Fibroblast of skin of left quadriceps (primary cell): ENCODE results near the gene HOXA9.
A peak's percentile ranks its signal among the peaks of the same experiment; 100 is the strongest.

Source experiments
- DNase-seq, 2 experiments: peaks; one replicate each; pipeline ENCODE4 v3.0.0-alpha.2; 2013; ENCODE audit warnings: low read depth in 2 of 2

Gene HOXA9

DNA sequence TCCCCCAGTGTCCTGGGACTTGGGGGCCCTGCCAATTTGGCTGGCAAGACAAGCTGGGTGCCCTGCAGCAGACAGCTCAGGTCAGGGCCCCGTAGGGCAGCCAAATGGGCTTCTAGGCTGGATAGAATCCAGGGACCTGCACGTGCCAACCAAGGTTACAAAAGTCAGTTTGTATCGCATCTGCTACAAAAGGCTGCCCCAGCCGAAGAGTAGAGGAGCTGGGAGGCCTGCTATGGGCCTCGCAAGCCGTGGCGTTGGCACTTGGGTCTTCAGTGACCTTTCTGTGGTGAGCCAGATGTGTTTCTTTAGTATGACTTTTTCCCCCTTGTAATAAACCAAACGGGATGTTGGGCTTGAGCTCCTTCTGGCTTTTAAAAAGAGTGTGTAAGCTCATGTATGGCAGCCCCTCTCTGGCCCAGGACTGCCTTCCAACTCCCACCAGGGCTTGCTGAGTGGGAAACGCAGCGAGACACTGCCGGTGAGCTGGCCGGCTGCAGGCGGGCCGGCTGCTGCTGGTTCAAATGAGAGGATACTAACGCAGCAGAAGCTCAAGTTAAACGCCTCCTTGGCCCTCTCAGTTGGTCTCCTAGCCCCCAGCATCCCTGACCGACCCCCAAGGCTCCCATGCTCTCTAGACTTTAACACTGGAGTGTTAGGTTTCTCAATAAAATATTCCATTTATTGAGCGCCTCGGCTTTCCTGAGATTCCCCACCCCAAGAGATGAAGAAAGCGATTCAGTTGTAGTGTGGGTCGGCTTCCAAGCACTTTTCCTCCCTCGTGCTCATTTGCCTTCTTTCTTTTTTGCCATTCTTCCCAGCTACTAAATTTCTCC is 11.8 kb upstream of the HOXA9 start:
- DNase-seq: no peak

DNA sequence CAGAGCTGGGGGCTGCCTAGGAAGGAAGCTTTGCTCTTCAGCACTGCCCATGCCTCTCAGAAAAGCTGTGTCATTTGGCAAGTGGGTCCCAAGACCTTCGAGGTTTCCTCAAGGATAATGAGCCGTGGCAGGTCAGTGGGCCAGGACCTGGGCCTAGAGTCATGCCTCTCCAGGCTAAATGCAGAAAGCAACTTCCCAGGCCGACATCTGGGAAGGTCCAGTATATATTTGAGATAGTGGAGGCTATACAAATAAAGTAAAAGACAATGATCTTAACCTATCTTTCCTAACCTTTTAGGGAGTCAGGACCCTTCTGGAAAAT is 11.1 kb upstream of the HOXA9 start:
- no peak for DNase-seq

DNA sequence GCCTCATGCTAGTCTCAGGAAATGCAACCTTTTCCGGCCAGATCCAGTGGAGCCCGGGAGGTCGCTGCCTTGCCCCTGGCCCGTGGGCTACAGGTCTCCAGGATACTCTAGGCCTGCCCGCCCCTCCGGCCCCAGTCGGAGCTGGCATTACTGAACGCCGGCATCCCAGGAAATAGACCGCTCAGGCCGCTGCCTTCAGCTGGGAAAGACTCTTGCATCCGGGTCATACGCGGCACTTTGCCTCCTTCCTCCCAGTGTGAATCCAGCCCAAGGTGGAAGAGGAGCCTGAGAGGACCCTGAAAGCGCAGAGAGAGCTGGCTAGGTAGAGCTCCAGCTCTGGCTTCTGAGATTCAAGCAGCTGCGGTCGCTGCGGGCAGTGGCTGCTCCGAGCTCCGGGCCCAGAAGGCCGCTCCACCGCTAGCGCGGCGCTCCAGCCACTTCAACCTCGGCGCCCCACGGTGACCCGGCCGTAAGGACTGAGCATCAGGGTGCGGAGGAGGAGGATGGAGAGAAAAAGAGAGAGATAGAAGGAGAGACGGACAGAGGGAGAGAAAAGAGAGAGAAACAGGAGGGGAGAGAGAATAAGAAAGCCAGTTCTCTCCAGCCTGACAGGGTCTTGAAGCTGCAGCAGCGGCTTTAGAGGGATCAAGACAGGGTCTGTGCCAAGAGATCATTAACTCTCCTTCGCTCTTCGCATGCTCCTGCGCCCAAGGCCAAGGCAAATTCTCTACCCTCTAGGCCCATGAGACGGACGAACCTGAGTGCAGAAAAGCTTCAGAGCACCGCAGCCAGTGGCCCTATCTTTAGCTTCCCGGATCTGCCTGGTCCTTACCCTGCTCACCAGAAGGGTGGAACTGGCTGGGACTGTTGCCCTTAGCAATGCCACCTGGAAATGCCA is 10.5 kb upstream of the HOXA9 start:
- no peak for DNase-seq

DNA sequence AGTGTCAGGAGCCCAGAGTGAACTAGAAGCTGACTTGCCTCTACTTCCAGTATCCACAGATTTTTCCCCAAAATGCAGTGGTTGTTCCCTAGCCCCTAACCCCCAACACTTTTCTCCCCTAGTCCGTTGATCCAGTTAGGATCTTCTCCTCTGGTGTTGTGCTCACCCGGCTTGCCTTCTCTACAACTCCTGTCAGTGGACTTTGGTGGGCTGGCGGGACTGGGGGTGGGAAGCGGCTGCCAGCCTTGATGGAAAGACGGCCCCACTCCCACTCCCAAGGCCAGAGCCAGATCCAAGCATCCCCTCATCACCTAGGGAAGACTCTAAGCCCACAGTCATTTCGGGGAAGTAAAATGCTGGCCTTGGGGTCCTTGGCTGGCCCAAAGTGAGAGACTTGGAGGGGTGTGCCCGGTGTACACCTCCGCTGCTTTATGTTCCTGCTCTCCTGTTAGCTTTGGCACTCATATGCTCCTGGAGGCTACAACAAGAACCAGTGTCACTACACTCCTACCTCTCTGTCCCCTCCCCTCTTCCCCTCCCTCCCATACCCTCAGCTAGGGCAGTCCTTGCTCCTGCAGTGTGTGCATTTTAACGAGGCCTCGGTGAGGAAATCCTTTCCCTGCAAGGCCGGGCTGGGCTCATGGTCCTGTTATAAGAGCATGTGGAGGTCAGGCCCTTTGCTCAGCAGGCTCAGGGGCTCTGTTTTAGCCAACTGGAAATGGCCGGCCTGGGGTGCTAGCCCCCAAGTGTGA is 9.7 kb upstream of the HOXA9 start:
- DNase-seq: no peak

DNA sequence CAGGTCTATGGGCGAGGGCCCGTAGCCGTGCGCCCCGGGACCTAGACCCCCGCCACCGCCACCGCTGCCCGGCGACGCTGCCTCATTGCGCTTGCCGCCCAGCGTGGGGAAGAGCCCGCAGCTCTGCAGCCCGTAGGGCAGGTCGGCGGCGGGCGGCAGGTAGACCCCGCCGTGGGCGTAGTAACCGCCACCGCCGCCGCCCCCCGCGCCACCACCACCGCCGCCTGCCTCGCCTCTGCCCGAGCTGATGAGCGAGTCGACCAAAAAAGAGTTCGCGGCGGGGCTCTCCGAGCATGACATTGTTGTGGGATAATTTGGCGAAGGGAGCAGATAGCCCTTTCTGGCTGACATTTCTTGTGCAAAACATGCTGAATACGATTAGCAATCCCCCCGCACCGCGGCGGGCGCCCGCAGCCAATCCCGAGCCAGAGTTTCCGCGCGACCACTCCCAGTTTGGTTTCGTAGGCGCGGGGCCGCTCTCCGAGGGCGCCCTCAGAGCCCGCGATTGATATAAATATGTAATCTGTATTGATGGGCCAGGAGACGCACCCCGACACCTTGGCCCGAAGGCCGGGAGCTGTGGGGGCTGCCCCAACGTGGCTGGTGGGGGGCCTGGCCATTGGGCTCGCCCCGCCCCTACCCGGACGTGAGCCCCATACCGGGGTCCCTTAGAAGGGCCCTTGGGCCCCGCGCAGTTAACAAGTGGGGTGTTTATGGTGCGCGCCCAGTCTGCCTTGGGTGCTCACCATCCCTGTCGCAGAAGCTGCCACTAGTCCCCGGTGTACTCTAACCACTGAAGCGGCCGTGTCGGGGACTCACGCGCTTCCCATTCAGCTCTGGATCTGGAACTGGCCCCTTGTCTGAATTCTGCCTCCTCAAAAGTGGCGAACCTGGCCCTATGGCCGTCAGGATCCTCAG is 8.9 kb upstream of the HOXA9 start, which contains the start of gene HOXA10:
HOXA10 (minus strand) TSS at position 365 of the 918 bp plus-strand sequence; CDS start at position 351, 14 bp downstream.
- peak; percentile 78 to 80 for DNase-seq

DNA sequence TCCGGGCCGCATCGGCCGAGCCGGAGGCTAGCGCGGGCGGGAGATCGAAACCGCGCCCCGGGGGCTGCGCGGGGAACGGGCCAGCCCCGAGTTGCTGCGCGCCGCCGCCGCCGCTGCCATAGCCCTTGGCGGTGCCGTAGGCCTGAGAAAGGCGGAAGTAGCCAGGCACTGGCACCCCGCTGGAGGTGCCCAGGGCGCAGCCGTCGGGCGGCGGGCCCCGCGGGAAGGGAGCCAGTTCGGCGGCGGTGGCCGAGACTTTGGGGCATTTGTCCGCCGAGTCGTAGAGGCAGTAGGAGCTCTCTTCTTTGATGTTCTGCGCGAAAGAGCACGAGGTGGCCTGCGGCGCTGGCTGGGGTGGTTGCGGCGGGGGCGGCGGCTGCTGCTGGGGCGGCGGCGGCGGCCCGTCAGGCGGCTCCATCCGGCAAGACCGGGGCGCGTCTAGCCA is 8.2 kb upstream of the HOXA9 start:
- DNase-seq: no peak

DNA sequence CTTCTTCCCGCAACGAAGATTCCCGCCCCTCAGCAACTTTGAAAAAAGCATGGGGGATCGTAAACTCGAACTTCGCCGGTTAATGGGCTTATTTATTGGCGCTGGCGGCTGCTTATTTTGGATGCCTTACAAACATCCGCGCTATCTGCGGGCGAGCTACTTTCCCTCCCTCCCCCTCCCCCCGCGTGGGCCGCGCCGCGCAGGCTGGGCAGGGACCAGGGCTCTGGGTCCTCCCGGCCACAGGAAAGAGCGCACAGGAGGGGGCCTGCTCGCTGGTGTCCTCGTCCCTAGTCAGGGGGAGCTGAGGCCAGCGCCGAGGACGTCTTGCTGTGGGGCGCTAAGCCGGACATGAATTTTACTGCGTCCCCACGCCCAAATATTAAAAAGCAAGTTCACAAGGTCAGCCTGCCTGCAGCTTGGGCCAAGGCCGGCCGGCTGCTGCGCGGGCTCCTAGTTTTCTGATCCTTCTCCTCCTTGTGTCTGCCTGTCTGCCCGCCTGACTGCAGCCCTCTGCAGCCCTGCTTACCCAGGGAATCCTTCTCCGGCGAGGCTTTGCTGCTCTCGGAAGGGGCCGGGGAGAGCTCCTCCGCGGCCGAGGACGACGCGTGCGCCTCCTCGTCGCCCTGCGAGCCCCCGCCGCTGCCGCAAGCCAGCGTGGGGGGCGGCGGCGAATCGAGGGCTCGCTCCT is 7.6 kb upstream of the HOXA9 start:
- DNase-seq: peak in 1 of 2 experiments; percentile 73

DNA sequence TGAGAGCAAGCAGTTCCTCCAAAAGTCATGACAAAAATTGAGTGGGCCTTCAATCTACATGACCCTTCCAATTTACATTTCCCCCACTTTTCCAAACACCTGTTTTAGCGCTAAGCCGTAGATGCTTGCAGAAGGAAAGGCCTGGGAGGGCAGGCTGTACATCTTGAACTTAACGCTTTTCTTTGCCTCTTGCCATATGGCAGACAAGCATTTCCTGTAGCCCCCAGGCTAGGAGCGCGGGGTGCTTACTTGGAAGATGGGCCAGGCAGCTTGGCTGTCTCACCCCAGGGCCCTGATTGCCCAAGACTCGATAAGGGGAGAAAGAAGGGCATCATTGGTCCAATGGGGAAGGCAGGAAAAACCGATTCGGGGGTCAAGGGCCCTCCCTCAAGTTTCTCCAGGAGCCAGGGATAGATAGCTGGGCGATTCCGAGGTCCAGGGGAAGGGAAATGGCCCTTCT is 7.0 kb upstream of the HOXA9 start:
- no peak for DNase-seq

DNA sequence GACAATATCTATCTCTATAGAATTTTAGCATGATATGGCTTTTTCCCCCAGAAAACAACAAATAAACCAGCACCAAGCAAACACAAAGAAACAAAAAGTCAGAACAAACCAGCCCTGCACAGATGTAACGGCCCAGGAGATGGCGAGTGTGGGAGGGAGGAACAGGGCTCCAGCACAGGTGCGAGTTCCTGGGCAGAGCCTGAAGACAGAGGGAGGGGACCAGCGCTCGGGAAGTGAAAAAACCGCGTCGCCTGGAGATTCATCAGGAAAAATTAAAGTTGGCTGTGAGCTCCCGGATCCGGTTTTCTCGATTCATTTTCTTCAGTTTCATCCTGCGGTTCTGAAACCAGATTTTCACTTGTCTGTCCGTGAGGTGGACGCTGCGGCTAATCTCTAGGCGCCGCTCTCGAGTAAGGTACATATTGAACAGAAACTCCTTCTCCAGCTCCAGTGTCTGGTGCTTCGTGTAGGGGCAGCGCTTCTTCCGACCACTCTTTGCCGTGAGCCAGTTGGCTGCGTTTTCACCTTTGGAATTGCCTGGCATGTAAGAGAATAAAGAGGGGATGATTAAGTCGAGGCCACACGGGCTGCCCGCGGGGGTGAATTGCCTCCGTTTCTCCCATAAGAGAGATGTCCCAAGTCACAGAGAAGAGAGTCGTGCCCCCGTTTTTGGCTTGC is 6.4 kb upstream of the HOXA9 start:
- DNase-seq: no peak

DNA sequence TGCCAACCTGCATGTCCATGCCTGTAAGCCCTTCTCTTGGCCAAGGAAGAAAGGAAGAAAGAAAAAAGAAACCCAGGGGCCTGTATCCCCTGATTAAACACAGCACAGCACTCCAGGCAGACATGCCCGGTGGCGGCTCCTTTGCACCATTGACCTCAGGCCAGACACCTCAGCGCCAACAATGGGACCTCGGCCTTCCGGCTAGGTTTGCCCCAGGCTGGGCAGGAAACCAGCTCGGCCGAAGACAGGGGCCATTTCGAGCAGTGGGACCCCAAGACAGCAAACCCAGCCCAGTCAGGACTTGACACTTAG is 5.9 kb upstream of the HOXA9 start:
- no peak for DNase-seq

DNA sequence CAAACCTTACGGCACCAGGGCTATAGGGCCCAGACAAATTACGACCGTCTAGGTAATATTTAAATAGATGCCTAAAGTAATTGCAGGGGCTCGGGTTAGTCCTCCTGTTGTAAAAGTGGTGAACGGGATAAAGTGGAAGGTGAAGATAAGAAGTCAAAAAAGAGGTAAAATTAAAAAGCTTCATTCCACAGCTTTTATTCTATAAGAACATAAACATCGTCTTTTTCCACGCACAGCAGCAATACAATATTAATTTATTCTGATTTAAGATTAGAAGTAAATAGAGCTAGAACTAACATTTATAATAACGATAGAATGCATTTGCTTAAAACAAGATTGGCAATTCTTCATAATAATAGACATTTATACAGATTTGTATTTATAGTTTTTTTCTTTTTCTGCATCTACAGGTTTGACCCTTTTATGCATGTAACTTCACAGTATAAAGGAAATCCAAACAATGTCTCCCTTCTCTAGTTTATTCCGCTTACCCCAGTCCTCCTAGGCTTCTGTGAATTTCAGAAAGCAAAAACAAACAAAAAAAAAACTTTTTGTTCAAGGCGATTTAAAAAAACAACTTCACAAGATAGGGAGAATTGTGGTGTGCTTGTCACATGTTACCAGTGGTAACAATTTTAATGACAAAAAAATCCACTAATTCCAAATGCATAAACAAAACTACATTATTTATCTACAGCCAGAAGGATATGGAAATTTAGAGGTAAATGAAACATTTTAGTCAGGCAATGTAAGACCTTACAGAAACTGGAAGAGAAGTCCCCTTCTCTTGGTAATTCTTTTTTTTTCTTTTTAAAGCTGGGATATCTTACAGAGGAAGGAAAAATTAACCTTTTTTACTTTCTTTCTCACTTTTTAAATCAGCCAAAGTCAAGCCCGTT is 5.3 kb upstream of the HOXA9 start:
- no peak for DNase-seq

DNA sequence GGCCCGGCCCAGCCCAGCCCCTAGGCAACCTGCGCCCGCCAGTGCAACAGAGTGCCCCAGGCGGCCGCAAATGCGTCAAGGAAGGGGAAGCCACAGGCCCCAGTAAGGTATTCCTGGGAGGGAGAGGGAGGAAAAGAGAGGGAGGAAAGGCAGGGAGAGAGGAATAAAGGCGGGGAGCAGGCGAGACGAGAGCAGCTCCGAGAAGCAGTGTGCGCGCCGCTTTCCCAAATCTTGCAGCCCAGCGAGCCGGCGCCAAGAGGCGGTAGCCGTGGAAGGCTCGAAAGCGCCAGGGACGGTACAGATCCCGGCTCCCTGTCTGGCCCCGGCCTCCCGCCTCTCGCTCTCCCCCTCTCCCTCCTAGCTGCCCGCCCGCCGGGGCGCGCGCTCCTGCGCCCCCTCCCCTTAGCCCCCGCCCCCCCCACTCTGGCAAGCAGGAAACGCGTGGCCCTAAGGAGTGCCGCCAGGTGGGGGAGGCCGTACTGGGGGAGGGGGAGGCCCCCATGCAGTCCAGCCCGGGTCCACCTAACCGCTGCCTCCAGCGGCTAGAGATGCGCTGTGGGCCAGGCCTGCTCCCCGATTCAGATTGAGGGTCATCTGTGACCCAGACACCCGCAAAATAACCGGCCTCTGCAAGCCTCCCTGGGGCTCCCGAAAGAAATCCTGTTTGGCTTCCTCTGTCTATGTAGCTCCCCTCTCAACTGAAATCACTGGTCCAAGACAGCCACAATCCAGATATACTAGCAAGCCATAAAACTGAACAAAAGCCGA is 4.5 kb upstream of the HOXA9 start:
- DNase-seq: no peak

DNA sequence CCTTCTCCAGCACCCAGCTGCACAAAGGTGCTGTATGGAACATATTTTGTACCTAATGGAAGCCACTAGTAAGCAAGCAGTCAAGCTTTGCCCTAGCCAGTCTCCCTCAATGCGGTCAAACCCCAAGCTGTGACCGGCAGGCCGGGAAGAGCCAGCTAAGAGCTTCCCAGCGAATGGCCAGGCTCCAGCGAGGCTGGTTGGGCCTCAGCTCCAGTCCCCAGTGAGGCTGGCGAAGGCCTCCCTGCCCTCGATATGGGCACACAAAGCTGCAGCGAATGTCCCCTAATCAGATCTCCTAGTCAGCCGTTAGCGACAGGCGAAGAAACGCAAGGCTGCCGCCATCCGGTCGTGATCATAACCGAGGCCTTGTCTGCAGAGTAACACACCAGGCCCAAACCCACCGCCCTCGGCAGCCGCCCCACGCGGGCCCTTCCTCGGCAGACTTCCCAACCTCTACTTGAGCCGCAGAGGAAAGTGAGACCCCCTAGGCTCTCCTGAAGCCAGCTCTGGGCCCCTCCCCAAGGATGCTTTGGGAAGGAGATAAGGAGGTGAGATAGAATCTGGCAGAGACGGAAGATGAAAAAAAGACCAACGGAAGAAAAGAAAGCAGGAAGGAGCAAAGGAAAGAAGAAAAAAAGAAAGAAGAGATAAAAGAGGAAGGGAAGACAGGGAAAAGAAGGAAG is 3.1 kb upstream of the HOXA9 start:
- DNase-seq: no peak

DNA sequence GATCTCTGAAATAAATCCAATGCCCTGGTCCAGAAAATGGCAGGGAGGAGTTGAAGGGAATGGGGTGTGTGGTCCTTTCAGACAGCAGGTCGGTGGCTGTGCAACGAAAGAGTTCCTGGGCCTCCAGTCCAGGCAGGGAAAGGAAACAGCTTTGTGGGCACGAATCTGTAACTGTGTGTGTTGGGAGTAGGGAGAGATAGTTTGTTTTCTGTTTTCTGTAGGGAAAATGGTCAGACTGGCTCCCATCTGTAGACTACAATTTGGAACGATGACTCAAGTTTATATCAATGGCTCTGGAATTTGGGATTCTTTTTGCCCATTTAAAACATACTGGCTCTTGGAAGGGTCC is 2.6 kb upstream of the HOXA9 start:
- DNase-seq: no peak

DNA sequence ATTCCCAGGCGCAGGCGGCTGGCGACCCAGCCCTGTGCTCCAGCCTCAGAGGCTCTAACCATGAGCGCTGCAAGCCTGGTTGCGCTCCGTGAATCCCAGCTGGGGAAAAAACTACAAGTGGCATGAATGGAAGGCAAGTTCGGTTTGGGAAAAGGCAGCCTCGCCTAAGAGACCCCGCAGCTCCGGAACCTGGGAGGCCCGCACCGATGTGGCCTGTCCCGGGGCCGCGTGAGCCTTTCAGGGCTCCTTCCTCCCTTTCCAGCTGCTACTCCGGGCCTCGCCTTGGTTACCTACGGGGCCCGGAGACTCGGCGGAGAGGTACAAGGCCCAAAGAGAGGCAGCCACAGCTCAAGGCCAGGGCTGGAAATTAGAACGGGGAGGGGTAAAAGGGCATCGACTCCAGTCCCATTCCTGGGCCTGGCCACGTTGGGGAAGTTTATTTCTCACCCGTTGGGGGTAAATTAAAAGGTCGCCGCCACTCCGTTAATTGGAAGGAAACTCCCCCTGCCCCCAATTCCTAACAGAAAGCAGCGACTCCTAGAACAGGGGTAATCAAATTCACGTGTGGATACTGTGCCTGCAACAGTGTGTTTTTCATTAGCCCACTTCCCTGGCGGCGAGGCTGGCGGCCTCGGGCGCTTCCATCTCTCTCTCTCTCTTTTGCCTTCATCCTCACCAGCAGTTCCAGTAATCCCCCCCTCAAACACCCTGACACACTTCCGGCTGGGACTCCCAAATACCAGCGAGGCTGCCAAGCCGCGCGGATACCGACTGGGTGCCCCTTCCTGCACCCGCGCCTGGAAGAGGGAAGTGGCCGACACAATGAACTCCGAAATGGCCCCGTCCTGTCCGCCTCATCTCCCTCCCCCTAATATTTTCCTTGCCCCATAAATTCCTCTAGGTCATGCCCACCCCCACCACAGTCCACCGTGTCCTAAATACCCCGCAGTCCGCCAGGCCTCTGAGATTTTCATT is 1.5 kb upstream of the HOXA9 start:
- peak in 1 of 2 experiments; percentile 71 for DNase-seq

DNA sequence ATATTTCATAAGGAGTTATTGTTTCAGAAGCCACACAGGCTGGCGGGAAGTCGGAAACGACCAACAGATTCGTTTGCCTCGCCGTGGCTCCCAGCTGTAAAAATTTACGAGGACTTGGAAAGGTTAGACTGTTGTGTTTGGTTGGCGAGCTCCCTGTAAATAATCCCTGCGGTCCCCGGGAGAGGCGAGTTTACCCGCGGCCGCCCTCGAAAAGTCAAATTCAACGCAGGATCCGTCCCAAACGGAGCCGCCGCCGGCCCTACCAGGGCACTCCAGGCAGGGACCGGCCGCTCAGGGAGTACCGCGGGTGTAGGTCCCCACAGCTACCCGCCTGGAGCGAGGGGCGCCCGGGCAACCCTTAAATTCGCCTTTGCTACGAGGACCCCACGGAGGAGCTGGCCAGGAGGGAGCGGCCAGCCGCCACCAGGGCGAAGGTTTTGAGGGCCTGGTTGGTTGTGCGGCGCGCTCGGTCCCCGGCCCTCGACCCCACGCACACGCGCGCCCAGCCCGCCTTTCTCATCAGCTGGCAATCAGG is 726 bp upstream of the HOXA9 start:
- peak in 1 of 2 experiments; percentile 82 for DNase-seq
